T47D (cell line): ENCODE results near the gene NFU1.
A peak's percentile ranks its signal among the peaks of the same experiment; 100 is the strongest.
"Not testable (repeated sequence)": the region's sequence is repeated elsewhere in the genome, so short reads cannot be mapped to it uniquely, and the experiment has no call there.

ENCODE experiments used
- DNase-seq, 2 experiments: peaks; one replicate each; pipeline versions ENCODE4 v3.0.0 to v3.0.0-alpha.2; 2011 to 2012; ENCODE audit warnings: low read depth in 1 of 2, low spot score in 1 of 2
- JUND ChIP-seq: IDR thresholded peaks from 2 replicates; pipeline ENCODE4 v1.6.1; 2012; ENCODE audit warnings: low read depth
- in situ Hi-C: cut with HindIII; loops from 2 replicates; pipeline ENCODE4 v1.10.0; 2016; ENCODE audit warnings: low sequenced_read_pairs, low pct_unique_long_range_greater_than_20kb

NFU1 gene

GRCh38 chr2:69437751-69438154 lies 518 bp upstream of the NFU1 start:
- peak in 1 of 2 experiments; percentile 18 for DNase-seq
- in situ Hi-C loops = no loop called here

GRCh38 chr2:69436596-69436937 lies 668 bp downstream of the NFU1 start:
- TF ChIP-seq JUND = no peak
- peak in 1 of 2 experiments; percentile 21 for DNase-seq
- in situ Hi-C loops = no loop called here

More at GRCh38 chr2:69437751-69438154, 518 bp upstream of the NFU1 start:
- no peak for TF ChIP-seq JUND

GRCh38 chr2:69434753-69435152 lies 2.5 kb downstream of the NFU1 start:
- no peak for DNase-seq
- no peak for TF ChIP-seq JUND
- in situ Hi-C loops = no loop called here

GRCh38 chr2:69429491-69430183 lies 7.6 kb downstream of the NFU1 start:
- TF ChIP-seq JUND = no peak
- in situ Hi-C loops = no loop called here
- no peak for DNase-seq

- in situ Hi-C loops = no loop called here
- TF ChIP-seq JUND = no peak
- no peak for DNase-seq
Measured at GRCh38 chr2:69428981-69429380, 8.3 kb downstream of the NFU1 start.

- no peak for TF ChIP-seq JUND
- no peak for DNase-seq
- in situ Hi-C loops = no loop called here
Measured at GRCh38 chr2:69424419-69424818, 12.8 kb downstream of the NFU1 start.

GRCh38 chr2:69422198-69422597 lies 15.0 kb downstream of the NFU1 start:
- no peak for DNase-seq
- TF ChIP-seq JUND = no peak
- in situ Hi-C loops = no loop called here

- in situ Hi-C loops, DNase-seq: not testable (repeated sequence)
Measured at GRCh38 chr2:69419111-69419510, 18.1 kb downstream of the NFU1 start.

- in situ Hi-C loops = no loop called here
- no peak for TF ChIP-seq JUND
- no peak for DNase-seq
Measured at GRCh38 chr2:69416147-69416546, 21.1 kb downstream of the NFU1 start.

GRCh38 chr2:69411120-69411519 lies 26.1 kb downstream of the NFU1 start:
- TF ChIP-seq JUND = no peak
- in situ Hi-C loops = no loop called here
- DNase-seq = no peak

GRCh38 chr2:69405306-69405705 lies 31.9 kb downstream of the NFU1 start:
- TF ChIP-seq JUND = no peak
- DNase-seq = no peak
- in situ Hi-C loops = no loop called here

- TF ChIP-seq JUND = no peak
- in situ Hi-C loops = no loop called here
- no peak for DNase-seq
Measured at GRCh38 chr2:69400121-69400520, 37.1 kb downstream of the NFU1 start.

GRCh38 chr2:69397234-69397633 lies 40.0 kb downstream of the NFU1 start:
- DNase-seq = no peak
- in situ Hi-C loops = no loop called here
- no peak for TF ChIP-seq JUND

GRCh38 chr2:69395866-69396265 lies 41.4 kb downstream of the NFU1 start:
- in situ Hi-C loops = no loop called here
- DNase-seq = no peak
- TF ChIP-seq JUND = no peak
